HCT116 (cell line): Measurements from ENCODE around the gene ACCS. TPM values are rescaled to one million over a fixed set of nuclear protein-coding genes. Genes with fewer than 3 reads are reported as not detected.

ENCODE experiments used
- ATAC-seq: fragments of 200-7000 bp; cut with Tn5 transposase; 2 replicates; pipeline ENCODE4 v1.9.1; 2020; ENCODE audit warnings: mild to moderate bottlenecking, moderate library complexity
- BruUV-seq: library from RNA; stranded (reverse); fragments of 400-500 nt; replicated peaks from 2 replicates; lab custom pipeline; 2021; lab: Mats Ljungman, UMichigan
- CTCF ChIA-PET: fragments of 300-600 bp; sonication (Branson Sonifier 250); formaldehyde crosslinking; loops from one replicate; lab custom pipeline; 2021; ENCODE audit warnings: antibody characterized with exemption; lab: Charles Lee
- POLR2A ChIA-PET: fragments of 300-600, 350-600 bp; sonication (Branson Sonifier 250); formaldehyde crosslinking; loops from one replicate; lab custom pipeline; 2021; ENCODE audit warnings: antibody characterized with exemption; lab: Charles Lee
- RAD21 ChIA-PET, 2 experiments: fragments of 300-600 bp; sonication (Branson Sonifier 250); formaldehyde crosslinking; loops; one replicate each; lab custom pipeline; 2023; ENCODE audit warnings: low total read pairs in 2 of 2; ENCODE audit not compliant: uncharacterized antibody in 2 of 2, unreplicated experiment in 2 of 2, low non-redundant PET in 1 of 2; lab: Charles Lee
- DNase-seq: peaks from one replicate; pipeline ENCODE4 v3.0.0-alpha.2; 2010; ENCODE audit warnings: low read depth, low spot score
- H2AFZ ChIP-seq: fragments of 200-600 bp; shearing (Covaris generic), sonication (generic); 2 replicates; pipeline ENCODE4 v1.6.1; 2017; ENCODE audit warnings: low read depth, mixed run types, mixed read lengths, antibody characterized with exemption, low read length; ENCODE audit not compliant: poor library complexity, severe bottlenecking
- H3K27ac ChIP-seq: 2 replicates; pipeline ENCODE4 v1.5.1; 2012; ENCODE audit warnings: low read depth, low read length
- H3K27me3 ChIP-seq: fragments of 200-600 bp; sonication (generic); 2 replicates; pipeline ENCODE4 v1.6.1; 2016; ENCODE audit warnings: mixed run types, low read length, mixed read lengths; ENCODE audit not compliant: insufficient read depth
- H3K36me3 ChIP-seq, 2 experiments: fragments of 200-500 bp in 1 of 2; fragments of 200-600 bp in 1 of 2; sonication (Bioruptor generic) in 1 of 2; sonication (generic) in 1 of 2; 2 replicates each; pipeline versions ENCODE4 v1.5.1 to v1.6.1; 2014 to 2016; ENCODE audit warnings: low read length in 2 of 2, inconsistent platforms in 1 of 2, mixed read lengths in 1 of 2, mixed run types in 1 of 2; ENCODE audit not compliant: insufficient read depth in 2 of 2, control insufficient read depth in 1 of 2
- H3K4me1 ChIP-seq, 2 experiments: fragments of 200-600 bp in 1 of 2; sonication (generic) in 1 of 2; 2 replicates each; pipeline versions ENCODE4 v1.5.1 to v1.6.1; 2012 to 2017; ENCODE audit warnings: low read length in 2 of 2, inconsistent platforms in 1 of 2, mild to moderate bottlenecking in 1 of 2, mixed read lengths in 1 of 2, mixed run types in 1 of 2, moderate library complexity in 1 of 2; ENCODE audit not compliant: insufficient read depth in 2 of 2, control insufficient read depth in 1 of 2
- H3K4me2 ChIP-seq: fragments of 200-600 bp; sonication (generic); 2 replicates; pipeline ENCODE4 v1.6.1; 2017; ENCODE audit warnings: mixed run types, low read length, mixed read lengths
- H3K4me3 ChIP-seq, 2 experiments: fragments of 200-600 bp in 1 of 2; sonication (generic) in 1 of 2; replicated peaks in 1 of 2; 2 replicates each; pipeline ENCODE4 v1.5.1; 2011 to 2016; ENCODE audit warnings: low read length in 2 of 2, control low read depth in 1 of 2, low read depth in 1 of 2, mild to moderate bottlenecking in 1 of 2, mixed read lengths in 1 of 2, mixed run types in 1 of 2
- H3K79me2 ChIP-seq: fragments of 200-600 bp; sonication (generic); 2 replicates; pipeline ENCODE4 v1.6.1; 2017; ENCODE audit warnings: mild to moderate bottlenecking, mixed run types, low read length, moderate library complexity, mixed read lengths; ENCODE audit not compliant: insufficient read depth
- H3K9ac ChIP-seq: fragments of 200-600 bp; sonication (generic); 2 replicates; pipeline ENCODE4 v1.6.1; 2016; ENCODE audit warnings: low read length, mixed read lengths
- H3K9me2 ChIP-seq: fragments of 200-600 bp; sonication (generic), shearing (Covaris generic); 2 replicates; pipeline ENCODE4 v1.6.1; 2017; ENCODE audit warnings: mixed run types, mild to moderate bottlenecking, moderate library complexity; ENCODE audit not compliant: insufficient read depth
- H3K9me3 ChIP-seq, 2 experiments: fragments of 200-500 bp in 1 of 2; fragments of 200-600 bp in 1 of 2; sonication (Bioruptor generic) in 1 of 2; sonication (generic) in 1 of 2; 2 replicates each; pipeline ENCODE4 v1.6.1; 2014 to 2017; ENCODE audit warnings: low read length in 2 of 2, mixed read lengths in 2 of 2, inconsistent platforms in 1 of 2, low read depth in 1 of 2, mild to moderate bottlenecking in 1 of 2, mixed run types in 1 of 2, moderate library complexity in 1 of 2; ENCODE audit not compliant: control insufficient read depth in 1 of 2, insufficient read depth in 1 of 2
- H4K20me1 ChIP-seq: fragments of 200-600 bp; sonication (generic), shearing (Covaris generic); 2 replicates; pipeline ENCODE4 v1.6.1; 2017; ENCODE audit warnings: mixed run types, mild to moderate bottlenecking, moderate library complexity; ENCODE audit not compliant: insufficient read depth
- ATF3 ChIP-seq: IDR thresholded peaks from 2 replicates; pipeline ENCODE4 v1.6.1; 2012
- CEBPB ChIP-seq: IDR thresholded peaks from 2 replicates; pipeline ENCODE4 v1.6.1; 2012; ENCODE audit warnings: low read depth
- EZH2 ChIP-seq: fragments of 200-600 bp; sonication (generic); IDR thresholded peaks from 2 replicates; pipeline ENCODE4 v1.6.1; 2017; ENCODE audit warnings: antibody characterized with exemption, mixed run types
- JUND ChIP-seq: IDR thresholded peaks from 2 replicates; pipeline ENCODE4 v1.6.1; 2012
- RAD21 ChIP-seq: IDR thresholded peaks from 2 replicates; pipeline ENCODE4 v1.6.1; 2012; ENCODE audit warnings: low read depth, mild to moderate bottlenecking
- REST ChIP-seq: IDR thresholded peaks from 2 replicates; pipeline ENCODE4 v1.6.1; 2012; ENCODE audit warnings: low read depth
- SRF ChIP-seq: IDR thresholded peaks from 2 replicates; pipeline ENCODE4 v1.6.1; 2012; ENCODE audit warnings: low read depth
- TCF7L2 ChIP-seq: IDR thresholded peaks from 2 replicates; pipeline ENCODE4 v1.7.0; 2011; ENCODE audit warnings: borderline replicate concordance, inconsistent platforms; ENCODE audit not compliant: insufficient read depth, insufficient read length; ENCODE audit errors: extremely low read depth
- ZBTB33 ChIP-seq: IDR thresholded peaks from 2 replicates; pipeline ENCODE4 v1.6.1; 2011; ENCODE audit warnings: mild to moderate bottlenecking, low read length, moderate library complexity; ENCODE audit not compliant: insufficient replicate concordance; ENCODE audit errors: extremely low read depth
- ZFX ChIP-seq: fragments of 450-650 bp; IDR thresholded peaks from 2 replicates; pipeline ENCODE4 v1.6.1; 2017
- ZNF274 ChIP-seq: fragments of 200-500 bp; sonication (Bioruptor generic); IDR thresholded peaks from 2 replicates; pipeline ENCODE4 v1.6.1; 2014; ENCODE audit warnings: mild to moderate bottlenecking, low read depth, low read length, inconsistent platforms
- intact Hi-C: fragments of 100-400 bp; cut with micrococcal nuclease; formaldehyde crosslinking; loops from 2 replicates; pipeline ENCODE4 v1.10.0; 2022
- total RNA-seq: library from RNA; stranded (reverse); gene quantifications from one replicate; pipeline ENCODE4 v1.2.1, GENCODE V29; 2021; ENCODE audit not compliant: unreplicated experiment

ACCS gene
- total RNA-seq, 1 experiment from 2014 or later, result 13.2 TPM

DNA sequence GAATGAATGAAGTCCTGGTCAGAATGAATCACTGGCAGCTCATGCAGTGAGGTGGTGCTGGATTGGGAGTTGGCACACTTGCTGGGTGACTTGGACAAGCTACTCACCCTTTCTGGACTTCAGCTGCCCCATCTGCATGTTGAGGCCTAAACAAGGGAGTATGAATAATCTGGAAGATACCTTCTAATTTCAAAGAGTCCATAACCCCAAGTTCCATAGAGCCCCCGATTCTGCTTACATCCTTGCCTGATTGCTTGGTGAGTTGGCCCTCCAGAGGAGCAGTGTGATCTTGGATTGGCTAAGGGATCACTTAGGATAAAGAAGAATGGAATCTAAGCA lies 36.6 kb upstream of the ACCS start:
- Histone ChIP-seq H3K9ac (no peak overlapping the region), H3K79me2 (no peaks in the 10 kb centered on the region), H3K9me2 (no peaks in the 10 kb centered on the region), H3K4me2 (no peak overlapping the region), H3K27me3 (no peaks in the 10 kb centered on the region), H3K4me3 (no peak overlapping the region), H3K36me3 (no peaks in the 10 kb centered on the region), H4K20me1 (no peaks in the 10 kb centered on the region), H3K9me3 (peaks cover 6 to 9% of the 10 kb centered on the region in 2 experiments; a peak in 1 of 4 replicates), H3K4me1 (no peaks in the 10 kb centered on the region), H3K27ac (no peak overlapping the region), H2AFZ (no peak overlapping the region)
- no peak for ATAC-seq
- BruUV-seq, result no TSS peak
- intact Hi-C loops, result no loop called here
- ChIA-PET RAD21 (no interaction called here), CTCF (no interaction called here), POLR2A (no interaction called here)
- DNase-seq, result no peak
- no peak for TF ChIP-seq CEBPB
- no peak for TF ChIP-seq ZBTB33
- no peak for TF ChIP-seq SRF
- no peak for TF ChIP-seq RAD21
- TF ChIP-seq EZH2, result no peak
- TF ChIP-seq REST, result no peak
- no peak for TF ChIP-seq ZFX
- no peak for TF ChIP-seq ZNF274
- no peak for TF ChIP-seq TCF7L2
- TF ChIP-seq JUND, result no peak
- TF ChIP-seq ATF3, result no peak
